HEK293T (cell line): ENCODE data around the gene PJA1.

Experiments
- BHLHE40 ChIP-seq: fragments of 450-650 bp; IDR thresholded peaks from 2 replicates; pipeline ENCODE4 v1.6.1; 2016; ENCODE audit warnings: mild to moderate bottlenecking, moderate library complexity, borderline replicate concordance
- CTBP1 ChIP-seq: fragments of 450-650 bp; IDR thresholded peaks from 2 replicates; pipeline ENCODE4 v1.6.1; 2016; ENCODE audit warnings: borderline replicate concordance
- ELF4 ChIP-seq: fragments of 450-650 bp; IDR thresholded peaks from 2 replicates; pipeline ENCODE4 v1.6.1; 2017; ENCODE audit warnings: antibody characterized with exemption
- FOXK2 ChIP-seq: fragments of 450-650 bp; IDR thresholded peaks from 2 replicates; pipeline ENCODE4 v1.6.1; 2016; ENCODE audit warnings: mild to moderate bottlenecking
- FOXM1 ChIP-seq: fragments of 450-650 bp; IDR thresholded peaks from 2 replicates; pipeline ENCODE4 v1.6.1; 2017; ENCODE audit warnings: mild to moderate bottlenecking, borderline replicate concordance
- HDGF ChIP-seq: fragments of 450-650 bp; IDR thresholded peaks from 2 replicates; pipeline ENCODE4 v1.6.1; 2017; ENCODE audit warnings: antibody characterized with exemption, borderline replicate concordance
- L3MBTL2 ChIP-seq: fragments of 450-650 bp; conservative IDR thresholded peaks from 2 replicates; pipeline ENCODE4 v1.6.1; 2016; ENCODE audit warnings: mild to moderate bottlenecking
- NFRKB ChIP-seq: fragments of 450-650 bp; IDR thresholded peaks from 2 replicates; pipeline ENCODE4 v1.6.1; 2016; ENCODE audit warnings: mild to moderate bottlenecking, moderate library complexity
- PKNOX1 ChIP-seq: fragments of 450-650 bp; IDR thresholded peaks from 2 replicates; pipeline ENCODE4 v1.6.1; 2016
- SP1 ChIP-seq: fragments of 450-650 bp; IDR thresholded peaks from 2 replicates; pipeline ENCODE4 v1.6.1; 2017
- SUZ12 ChIP-seq: fragments of 450-650 bp; IDR thresholded peaks from 2 replicates; pipeline ENCODE4 v1.6.1; 2016; ENCODE audit warnings: mild to moderate bottlenecking
- TARDBP ChIP-seq: fragments of 450-650 bp; IDR thresholded peaks from 2 replicates; pipeline ENCODE4 v1.6.1; 2016

- TF ChIP-seq NFRKB (no peak), HDGF (no peak), FOXK2 (no peak), TARDBP (no peak), SUZ12 (no peak), ELF4 (no peak), CTBP1 (no peak), BHLHE40 (no peak), SP1 (no peak), L3MBTL2 (no peak), FOXM1 (no peak), PKNOX1 (no peak)
Observed at GRCh38 chrX:69161371-69161770, 3.9 kb downstream of the PJA1 start.
